HS-27A (cell line): Measurements from ENCODE around the gene CPNE9.

Experiments used
- DNase-seq: peaks from one replicate; pipeline ENCODE4 v3.0.0-alpha.2; 2012; ENCODE audit warnings: low read depth, missing footprints

The CPNE9 gene

GRCh38 chr3:9686703-9687102 lies 16.9 kb upstream of the CPNE9 start:
- no peak for DNase-seq

GRCh38 chr3:9687514-9687913 lies 16.1 kb upstream of the CPNE9 start:
- DNase-seq: no peak

GRCh38 chr3:9688961-9689360 lies 14.7 kb upstream of the CPNE9 start:
- DNase-seq: no peak

GRCh38 chr3:9689757-9690156 lies 13.9 kb upstream of the CPNE9 start:
- DNase-seq: no peak

GRCh38 chr3:9690451-9691450 lies 12.9 kb upstream of the CPNE9 start:
- no peak for DNase-seq

- DNase-seq: no peak
Measured at GRCh38 chr3:9691636-9692035, 12.0 kb upstream of the CPNE9 start.

- DNase-seq: no peak
Measured at GRCh38 chr3:9692416-9692815, 11.2 kb upstream of the CPNE9 start.

GRCh38 chr3:9695345-9695744 lies 8.3 kb upstream of the CPNE9 start:
- DNase-seq: no peak

- DNase-seq: no peak
Measured at GRCh38 chr3:9695746-9696145, 7.9 kb upstream of the CPNE9 start.

- no peak for DNase-seq
Measured at GRCh38 chr3:9696480-9697220, 7.0 kb upstream of the CPNE9 start.

- DNase-seq: no peak
Measured at GRCh38 chr3:9697892-9698291, 5.7 kb upstream of the CPNE9 start.

GRCh38 chr3:9698293-9698692 lies 5.3 kb upstream of the CPNE9 start:
- DNase-seq: no peak

- no peak for DNase-seq
Measured at GRCh38 chr3:9700536-9700935, 3.1 kb upstream of the CPNE9 start.

- no peak for DNase-seq
Measured at GRCh38 chr3:9701006-9701405, 2.6 kb upstream of the CPNE9 start.

- no peak for DNase-seq
Measured at GRCh38 chr3:9701711-9702110, 1.9 kb upstream of the CPNE9 start.

GRCh38 chr3:9703240-9703639 lies 393 bp upstream of the CPNE9 start:
- no peak for DNase-seq

- DNase-seq: no peak
Measured at GRCh38 chr3:9704347-9705322, 1.0 kb downstream of the CPNE9 start.

- DNase-seq: no peak
Measured at GRCh38 chr3:9710174-9710739, 6.6 kb downstream of the CPNE9 start.

- DNase-seq: no peak
Measured at GRCh38 chr3:9712415-9712814, 8.8 kb downstream of the CPNE9 start.

GRCh38 chr3:9713142-9713541 lies 9.5 kb downstream of the CPNE9 start:
- no peak for DNase-seq

GRCh38 chr3:9715136-9715535 lies 11.5 kb downstream of the CPNE9 start:
- no peak for DNase-seq
